Sigmoid colon (tissue), 4 donors: ENCODE data around the gene SUGP2.

Experiments used
- CTCF ChIP-seq, 4 experiments: fragments of 450-650 bp in 3 of 4; fragments of 200-600 bp in 1 of 4; IDR thresholded peaks; one replicate each; pipeline ENCODE4 v1.5.1; 2016 to 2019; ENCODE audit warnings: antibody characterized with exemption in 4 of 4, mild to moderate bottlenecking in 3 of 4, moderate library complexity in 2 of 4
- EP300 ChIP-seq, 4 donors: sonication (generic); formaldehyde crosslinking; IDR thresholded peaks; one replicate each; pipeline ENCODE4 v1.6.1; 2017; ENCODE audit warnings: antibody characterized with exemption in 4 of 4
- POLR2A ChIP-seq, 2 donors: fragments of 450-650 bp; IDR thresholded peaks; one replicate each; pipeline ENCODE4 v1.6.1; 2016; ENCODE audit warnings: antibody characterized with exemption in 2 of 2, mild to moderate bottlenecking in 2 of 2, moderate library complexity in 2 of 2
- POLR2AphosphoS5 ChIP-seq, 4 donors: sonication (generic); formaldehyde crosslinking; IDR thresholded peaks; one replicate each; pipeline ENCODE4 v1.6.1; 2017; ENCODE audit warnings: antibody characterized with exemption in 4 of 4

GRCh38 chr19:19059018-19059836 lies 25.9 kb upstream of the SUGP2 start:
- TF ChIP-seq CTCF (IDR thresholded peaks at IDR 0.05), result no peak
- no peak for TF ChIP-seq POLR2A (IDR thresholded peaks at IDR 0.05)
- no peak for TF ChIP-seq EP300 (IDR thresholded peaks at IDR 0.05)
- TF ChIP-seq POLR2AphosphoS5 (IDR thresholded peaks at IDR 0.05), result no peak
